IPS-NIHi7 (cell line): ENCODE measurements around the gene GPD1.
"Not testable (repeated sequence)": the region's sequence is repeated elsewhere in the genome, so short reads cannot be mapped to it uniquely, and the experiment has no call there.

ENCODE experiments used
- DNase-seq: peaks from one replicate; pipeline ENCODE4 v3.0.0; 2012; ENCODE audit warnings: mixed read lengths; ENCODE audit errors: extremely low spot score

GPD1 gene

GRCh38 chr12:50073712-50074111 lies 30.1 kb upstream of the GPD1 start:
- DNase-seq = no peak

- peak; percentile 87 for DNase-seq
Observed at GRCh38 chr12:50074936-50075807, 28.6 kb upstream of the GPD1 start.

DNA sequence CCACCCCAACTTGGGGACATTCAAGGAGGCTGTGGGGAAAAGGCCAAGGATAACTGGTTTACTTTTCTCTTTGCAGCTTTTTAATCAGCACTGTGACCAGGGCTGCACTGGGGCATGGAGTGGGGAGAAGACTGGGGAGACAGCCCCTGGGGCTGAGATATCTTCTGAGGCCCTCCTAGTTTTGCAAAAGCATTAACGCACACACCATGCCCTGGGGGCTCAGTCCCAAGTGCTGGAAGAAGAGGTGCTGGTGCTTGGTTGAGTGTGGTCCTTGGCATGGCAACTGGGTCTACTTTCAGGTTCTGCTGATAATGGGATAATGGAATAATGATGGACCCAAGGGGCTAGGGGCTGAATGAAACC lies 28.0 kb upstream of the GPD1 start:
- DNase-seq = no peak

DNA sequence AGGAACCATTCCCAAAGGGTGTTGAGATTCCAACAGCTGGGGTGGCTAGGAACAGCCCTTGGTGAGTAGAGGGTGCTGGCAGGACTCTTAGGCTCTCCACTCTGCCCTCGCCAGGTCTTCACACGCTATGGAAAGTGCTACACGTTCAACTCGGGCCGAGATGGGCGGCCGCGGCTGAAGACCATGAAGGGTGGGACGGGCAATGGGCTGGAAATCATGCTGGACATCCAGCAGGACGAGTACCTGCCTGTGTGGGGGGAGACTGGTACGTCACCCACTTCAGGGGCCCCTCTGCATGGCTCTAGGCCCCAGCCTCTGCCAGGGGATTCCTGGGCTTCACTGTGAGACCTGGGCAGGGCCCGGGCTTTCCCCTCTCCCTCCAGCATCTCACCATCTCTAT lies 26.7 kb upstream of the GPD1 start:
- DNase-seq = no peak

DNA sequence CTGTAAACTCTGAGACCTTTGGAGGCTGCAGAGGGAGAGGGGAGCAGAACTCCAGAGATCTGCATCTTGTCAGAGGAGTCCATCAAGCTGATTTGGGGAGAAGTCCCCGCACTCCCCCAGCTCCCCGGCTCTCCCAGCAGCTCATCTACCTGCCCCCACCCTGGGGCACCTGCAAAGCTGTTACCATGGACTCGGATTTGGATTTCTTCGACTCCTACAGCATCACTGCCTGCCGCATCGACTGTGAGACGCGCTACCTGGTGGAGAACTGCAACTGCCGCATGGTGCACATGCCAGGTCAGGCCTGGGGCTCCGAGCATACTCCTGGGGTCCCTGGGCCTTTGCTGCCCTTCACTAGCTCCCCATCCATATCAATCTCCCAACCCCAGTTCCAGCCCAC lies 25.5 kb upstream of the GPD1 start:
- DNase-seq = no peak

- DNase-seq = no peak
Observed at GRCh38 chr12:50079771-50080170, 24.0 kb upstream of the GPD1 start.

GRCh38 chr12:50081096-50081808 lies 22.6 kb upstream of the GPD1 start:
- peak; percentile 44 for DNase-seq

GRCh38 chr12:50082644-50083043 lies 21.2 kb upstream of the GPD1 start:
- DNase-seq = no peak

GRCh38 chr12:50083301-50083700 lies 20.5 kb upstream of the GPD1 start:
- no peak for DNase-seq

- DNase-seq = not testable (repeated sequence)
Observed at GRCh38 chr12:50084409-50084774, 19.4 kb upstream of the GPD1 start.

DNA sequence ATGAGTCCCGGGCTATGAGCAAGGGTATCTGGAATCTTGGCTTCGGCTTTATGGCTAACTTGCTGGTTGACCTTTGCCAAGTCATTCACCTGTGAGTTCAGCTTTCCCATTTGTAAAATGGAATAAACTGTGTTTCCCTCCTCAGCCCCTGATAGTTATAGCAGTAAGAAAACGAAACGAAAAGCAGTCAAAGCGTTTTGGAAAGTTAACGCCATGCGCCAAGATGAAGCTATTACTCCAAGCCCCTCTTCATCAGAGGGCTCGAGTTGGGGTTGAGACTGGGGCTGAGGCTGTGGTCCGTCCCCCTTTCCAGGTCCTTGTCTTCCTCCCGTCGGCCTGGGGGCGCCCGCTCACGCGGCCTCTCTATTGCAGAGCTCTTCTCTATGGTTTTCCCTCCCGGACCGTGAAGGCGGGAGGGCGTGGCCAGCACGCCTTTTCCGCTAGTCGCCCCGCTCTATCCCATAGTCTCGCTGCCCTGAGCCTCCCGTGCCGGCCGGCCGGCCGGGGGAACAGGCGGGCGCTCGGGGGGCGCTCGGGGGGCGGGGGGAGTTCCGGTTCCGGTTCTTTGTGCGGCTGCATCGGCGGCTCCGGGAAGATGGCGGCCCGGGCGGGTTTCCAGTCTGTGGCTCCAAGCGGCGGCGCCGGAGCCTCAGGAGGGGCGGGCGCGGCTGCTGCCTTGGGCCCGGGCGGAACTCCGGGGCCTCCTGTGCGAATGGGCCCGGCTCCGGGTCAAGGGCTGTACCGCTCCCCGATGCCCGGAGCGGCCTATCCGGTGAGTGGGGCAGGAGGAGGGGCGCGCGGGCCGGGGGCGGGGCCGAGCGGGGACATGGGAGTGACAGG lies 18.8 kb upstream of the GPD1 start, which contains the start of gene SMARCD1:
Gene SMARCD1, plus strand, starts transcription at position 568 of the 840 bp plus-strand sequence. Its CDS starts 28 bp downstream, at position 596.
- peak; percentile 94 for DNase-seq

DNA sequence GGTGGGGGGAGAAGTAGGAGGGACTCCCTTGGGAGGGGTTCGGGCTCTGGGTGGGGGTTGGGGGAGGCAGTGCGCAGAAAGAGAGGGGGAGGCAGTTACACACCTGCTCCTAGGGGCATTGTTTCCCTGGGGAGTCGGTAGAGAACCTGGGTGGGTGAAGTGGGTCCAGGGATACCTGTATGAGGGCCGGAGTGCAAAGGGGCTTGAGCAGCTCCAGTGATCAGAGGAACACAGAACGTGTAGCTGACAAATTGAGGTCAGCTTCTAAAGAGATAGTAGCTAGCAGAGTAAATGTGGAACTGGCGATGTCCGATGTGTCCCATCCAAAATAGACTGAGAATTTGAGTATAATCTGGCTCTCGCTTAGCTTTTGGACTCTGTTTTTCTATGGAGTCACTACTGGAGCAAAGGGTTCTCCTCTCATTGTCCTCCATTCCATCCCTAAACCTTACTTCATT lies 18.2 kb upstream of the GPD1 start:
- no peak for DNase-seq

- no peak for DNase-seq
Observed at GRCh38 chr12:50086148-50086547, 17.7 kb upstream of the GPD1 start.

DNA sequence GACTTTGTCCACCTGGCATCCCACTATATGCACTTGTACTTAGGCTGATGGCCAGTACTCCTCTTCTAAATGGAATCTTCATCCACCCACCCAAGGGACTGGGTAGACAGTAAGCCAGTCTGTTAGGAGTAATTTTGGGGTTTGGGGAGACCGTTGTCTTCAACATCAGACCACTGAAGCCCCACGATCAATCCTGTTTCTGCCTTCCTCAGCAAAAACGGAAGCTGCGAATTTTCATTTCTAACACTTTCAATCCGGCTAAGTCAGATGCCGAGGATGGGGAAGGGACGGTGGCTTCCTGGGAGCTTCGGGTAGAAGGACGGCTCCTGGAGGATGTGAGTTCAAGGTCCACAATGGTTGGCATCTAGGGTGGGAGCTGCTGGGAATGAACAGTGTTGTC lies 16.7 kb upstream of the GPD1 start:
- no peak for DNase-seq

DNA sequence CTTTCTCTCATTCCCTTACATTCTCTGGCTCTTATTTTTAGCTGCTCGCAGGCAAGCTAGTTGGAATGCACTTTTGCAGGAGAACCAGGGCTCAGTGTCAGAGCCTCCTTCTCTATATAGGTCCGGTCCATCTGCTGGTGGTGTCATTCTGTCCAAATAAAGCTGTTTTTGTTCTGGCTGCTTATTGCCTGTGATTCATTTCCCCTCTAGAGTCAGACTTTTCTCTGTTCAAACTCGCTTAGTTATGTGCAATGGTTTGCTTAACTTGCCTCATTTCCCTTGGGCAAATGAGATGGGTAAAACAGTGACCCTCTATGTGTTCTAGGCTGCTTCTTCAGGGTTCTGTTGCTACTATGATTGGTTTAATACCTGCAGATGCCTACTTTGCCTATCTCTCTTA lies 15.8 kb upstream of the GPD1 start:
- no peak for DNase-seq

DNA sequence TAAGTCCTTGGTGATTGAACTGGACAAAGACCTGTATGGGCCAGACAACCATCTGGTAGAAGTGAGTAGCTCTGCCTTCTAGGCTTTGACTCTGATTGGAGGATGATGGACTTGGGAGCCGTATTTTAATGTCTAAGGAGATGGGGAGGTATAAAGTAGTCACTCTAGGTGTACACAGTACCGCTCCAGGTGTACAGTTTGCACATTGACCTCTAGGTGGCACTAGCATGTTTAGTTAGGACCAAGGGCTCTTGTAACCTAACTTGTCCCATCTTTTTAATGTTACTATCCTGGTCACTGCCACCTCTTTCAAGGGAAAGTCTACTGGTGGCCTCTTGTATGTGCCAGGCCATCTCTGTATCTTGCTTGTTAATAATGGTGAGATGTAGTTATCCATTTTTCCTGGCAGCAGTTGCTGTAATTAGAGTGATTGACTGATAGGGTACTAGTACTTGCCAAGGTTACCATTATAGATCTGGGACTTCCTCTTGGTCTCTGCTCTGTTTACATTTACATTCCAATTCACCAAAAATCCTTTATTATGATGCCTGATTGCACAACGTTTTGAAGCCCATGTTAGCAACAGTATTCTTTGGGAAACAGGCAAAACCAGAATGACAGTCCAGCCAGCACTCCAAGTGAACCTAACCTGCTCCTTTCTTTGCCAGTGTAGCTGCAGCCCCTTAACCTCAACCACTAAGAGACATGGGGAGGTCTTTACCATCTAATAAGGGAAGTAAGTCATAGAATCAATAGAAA lies 15.1 kb upstream of the GPD1 start:
- no peak for DNase-seq

DNA sequence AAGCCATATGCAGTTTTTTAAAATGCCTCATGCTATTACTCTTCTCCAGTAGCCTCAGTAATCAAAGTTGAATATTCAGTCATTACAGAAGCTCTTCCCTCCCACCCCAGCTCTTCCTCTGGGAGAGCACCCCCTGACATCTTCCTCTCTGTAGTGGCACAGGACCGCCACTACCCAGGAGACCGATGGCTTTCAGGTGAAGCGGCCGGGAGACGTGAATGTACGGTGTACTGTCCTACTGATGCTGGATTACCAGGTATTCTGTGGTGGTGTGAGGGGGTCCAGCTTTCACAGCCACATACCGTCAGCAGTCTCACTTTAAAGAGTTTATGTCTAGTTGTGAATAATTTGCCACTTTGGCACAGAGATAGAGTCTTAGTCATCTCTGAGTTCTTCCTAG lies 14.1 kb upstream of the GPD1 start:
- DNase-seq = no peak

DNA sequence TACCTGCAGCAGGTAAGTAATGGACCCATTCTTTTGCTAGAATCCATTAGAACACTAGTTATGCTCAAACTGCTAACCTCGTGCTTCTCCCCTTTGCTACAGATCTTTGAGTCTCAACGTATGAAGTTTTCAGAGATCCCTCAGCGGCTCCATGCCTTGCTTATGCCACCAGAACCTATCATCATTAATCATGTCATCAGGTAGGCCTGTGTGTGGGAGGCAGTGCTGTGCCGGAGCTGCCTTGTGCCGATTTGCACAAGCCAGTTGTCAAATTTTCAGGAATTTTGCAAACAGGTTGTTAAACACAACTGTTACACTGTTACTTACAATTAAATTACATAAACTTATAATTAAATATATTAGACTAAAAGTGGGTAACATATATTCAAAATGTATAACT lies 13.4 kb upstream of the GPD1 start:
- no peak for DNase-seq

GRCh38 chr12:50097952-50098351 lies 5.9 kb upstream of the GPD1 start:
- DNase-seq = no peak

GRCh38 chr12:50099302-50100008 lies 4.4 kb upstream of the GPD1 start:
- no peak for DNase-seq

GRCh38 chr12:50100561-50100960 lies 3.2 kb upstream of the GPD1 start:
- DNase-seq = peak; percentile 31
